ENCODE results near the gene CTBP2.

Gene CTBP2

GRCh38 chr10:125125951-125126735, 34.2 kb downstream of the CTBP2 start:
- no peak for DNase-seq (ENCODE audit: low read depth)

- peak; percentile 24 for DNase-seq (ENCODE audit: low read depth)
These were observed 35.5 kb downstream of the CTBP2 start for GRCh38 chr10:125124907-125125306.

- DNase-seq (ENCODE audit: low read depth): no peak
These were observed 36.3 kb downstream of the CTBP2 start for GRCh38 chr10:125124115-125124487.

GRCh38 chr10:125123476-125124114, 36.8 kb downstream of the CTBP2 start:
- peak; percentile 60 for DNase-seq (ENCODE audit: low read depth)

- DNase-seq (ENCODE audit: low read depth): no peak
These were observed 37.8 kb downstream of the CTBP2 start for GRCh38 chr10:125122566-125122965.

GRCh38 chr10:125121003-125121402, 39.4 kb downstream of the CTBP2 start:
- DNase-seq (ENCODE audit: low read depth): no peak

GRCh38 chr10:125120053-125120710, 40.2 kb downstream of the CTBP2 start:
- peak; percentile 86 for DNase-seq (ENCODE audit: low read depth)

GRCh38 chr10:125118701-125119100, 41.7 kb downstream of the CTBP2 start:
- no peak for DNase-seq (ENCODE audit: low read depth)

- DNase-seq (ENCODE audit: low read depth): peak; percentile 52
These were observed 42.3 kb downstream of the CTBP2 start for GRCh38 chr10:125118011-125118611.

GRCh38 chr10:125116652-125117310, 43.6 kb downstream of the CTBP2 start:
- DNase-seq (ENCODE audit: low read depth): no peak

- DNase-seq (ENCODE audit: low read depth): no peak
These were observed 44.2 kb downstream of the CTBP2 start for GRCh38 chr10:125116041-125116649.

- no peak for DNase-seq (ENCODE audit: low read depth)
These were observed 45.0 kb downstream of the CTBP2 start for GRCh38 chr10:125115409-125115808.

GRCh38 chr10:125114761-125115391, 45.5 kb downstream of the CTBP2 start:
- DNase-seq (ENCODE audit: low read depth): no peak

- DNase-seq (ENCODE audit: low read depth): peak; percentile 76
These were observed 46.5 kb downstream of the CTBP2 start for GRCh38 chr10:125113691-125114371.

GRCh38 chr10:125112697-125113494, 47.5 kb downstream of the CTBP2 start:
- DNase-seq (ENCODE audit: low read depth): no peak

GRCh38 chr10:125111118-125111727, 49.1 kb downstream of the CTBP2 start:
- no peak for DNase-seq (ENCODE audit: low read depth)

- DNase-seq (ENCODE audit: low read depth): no peak
These were observed 52.3 kb downstream of the CTBP2 start for GRCh38 chr10:125107965-125108580.

GRCh38 chr10:125107166-125107949, 53.0 kb downstream of the CTBP2 start:
- peak; percentile 56 for DNase-seq (ENCODE audit: low read depth)
